H9 (cell line): Measurements from ENCODE around the gene NUDCD2. TPM values are rescaled to one million over a fixed set of nuclear protein-coding genes. Genes with fewer than 3 reads are reported as not detected.

Source experiments
- DNase-seq: peaks from one replicate; pipeline ENCODE4 v3.0.0-alpha.2; 2017
- H2AFZ ChIP-seq: one replicate; pipeline ENCODE4 v1.6.1; 2013; ENCODE audit warnings: mild to moderate bottlenecking, low read length, control low read depth, moderate library complexity
- H2AK5ac ChIP-seq: 2 replicates; pipeline ENCODE4 v1.6.1; 2013; ENCODE audit warnings: low read length, control low read depth, mixed read lengths; ENCODE audit not compliant: insufficient read length
- H2BK120ac ChIP-seq: one replicate; pipeline ENCODE4 v1.6.1; 2013; ENCODE audit warnings: low read depth, mild to moderate bottlenecking, low read length, control low read depth, inconsistent platforms; ENCODE audit not compliant: poor library complexity, severe bottlenecking
- H2BK12ac ChIP-seq: 2 replicates; pipeline ENCODE4 v1.6.1; 2013; ENCODE audit warnings: low read length, control low read depth, mixed read lengths, low read depth; ENCODE audit not compliant: insufficient read length
- H2BK15ac ChIP-seq: 2 replicates; pipeline ENCODE4 v1.6.1; 2013; ENCODE audit warnings: low read depth, low read length, control low read depth
- H2BK20ac ChIP-seq: one replicate; pipeline ENCODE4 v1.6.1; 2013; ENCODE audit warnings: low read depth, mild to moderate bottlenecking, low read length, control low read depth, inconsistent platforms; ENCODE audit not compliant: poor library complexity, severe bottlenecking
- H2BK5ac ChIP-seq: 2 replicates; pipeline ENCODE4 v1.6.1; 2013; ENCODE audit warnings: low read length, control low read depth, mixed read lengths; ENCODE audit not compliant: insufficient read length
- H3K14ac ChIP-seq: 2 replicates; pipeline ENCODE4 v1.6.1; 2013; ENCODE audit warnings: low read length, control low read depth; ENCODE audit not compliant: insufficient read depth
- H3K18ac ChIP-seq: 2 replicates; pipeline ENCODE4 v1.6.1; 2013; ENCODE audit warnings: low read depth, mild to moderate bottlenecking, mixed read lengths, low read length, control low read depth; ENCODE audit not compliant: insufficient read length
- H3K23ac ChIP-seq: 2 replicates; pipeline ENCODE4 v1.6.1; 2013; ENCODE audit warnings: low read length, control low read depth, mixed read lengths, low read depth; ENCODE audit not compliant: insufficient read length
- H3K23me2 ChIP-seq: 2 replicates; pipeline ENCODE4 v1.6.1; 2013; ENCODE audit warnings: low read depth, mild to moderate bottlenecking, mixed read lengths, low read length, control low read depth; ENCODE audit not compliant: insufficient read length, poor library complexity, severe bottlenecking
- H3K27ac ChIP-seq: 2 replicates; pipeline ENCODE4 v1.5.1; 2013; ENCODE audit warnings: low read length, control low read depth, mixed read lengths, low read depth; ENCODE audit not compliant: insufficient read length
- H3K27me3 ChIP-seq: 2 replicates; pipeline ENCODE4 v1.6.1; 2013; ENCODE audit warnings: low read length, control low read depth, inconsistent platforms; ENCODE audit not compliant: insufficient read depth
- H3K4ac ChIP-seq: 2 replicates; pipeline ENCODE4 v1.6.1; 2013; ENCODE audit warnings: low read depth, mild to moderate bottlenecking, control low read depth, inconsistent platforms, low read length, moderate library complexity
- H3K4me1 ChIP-seq: 2 replicates; pipeline ENCODE4 v1.6.1; 2013; ENCODE audit warnings: low read length, control low read depth, inconsistent platforms; ENCODE audit not compliant: insufficient read depth
- H3K4me2 ChIP-seq: 2 replicates; pipeline ENCODE4 v1.6.1; 2013; ENCODE audit warnings: low read length, control low read depth, mixed read lengths; ENCODE audit not compliant: insufficient read length, insufficient read depth
- H3K56ac ChIP-seq: 2 replicates; pipeline ENCODE4 v1.6.1; 2013; ENCODE audit warnings: low read depth, mild to moderate bottlenecking, mixed read lengths, low read length, control low read depth; ENCODE audit not compliant: insufficient read length
- H3K79me1 ChIP-seq: 2 replicates; pipeline ENCODE4 v1.6.1; 2013; ENCODE audit warnings: low read depth, mild to moderate bottlenecking, moderate library complexity, low read length, control low read depth, inconsistent platforms; ENCODE audit not compliant: insufficient read depth, poor library complexity, severe bottlenecking
- H3K79me2 ChIP-seq: 2 replicates; pipeline ENCODE4 v1.6.1; 2013; ENCODE audit warnings: low read length, control low read depth, inconsistent platforms; ENCODE audit not compliant: insufficient read depth
- H3K9ac ChIP-seq: 2 replicates; pipeline ENCODE4 v1.6.1; 2013; ENCODE audit warnings: low read length, control low read depth, mixed read lengths; ENCODE audit not compliant: insufficient read length; ENCODE audit errors: extremely low read depth
- H3K9me3 ChIP-seq: one replicate; pipeline ENCODE4 v1.6.1; 2013; ENCODE audit warnings: low read depth, low read length, inconsistent platforms; ENCODE audit not compliant: control insufficient read depth
- H3T11ph ChIP-seq: one replicate; pipeline ENCODE4 v1.6.1; 2013; ENCODE audit warnings: mild to moderate bottlenecking, low read length, control low read depth, inconsistent platforms
- H4K20me1 ChIP-seq: one replicate; pipeline ENCODE4 v1.6.1; 2013; ENCODE audit not compliant: control insufficient read depth, insufficient read length, insufficient read depth
- H4K5ac ChIP-seq: 2 replicates; pipeline ENCODE4 v1.6.1; 2013; ENCODE audit warnings: low read depth, mild to moderate bottlenecking, mixed read lengths, low read length, control low read depth; ENCODE audit not compliant: insufficient read length
- H4K8ac ChIP-seq: replicated peaks from 2 replicates; pipeline ENCODE4 v1.6.1; 2013; ENCODE audit warnings: low read length, control low read depth, mixed read lengths, low read depth; ENCODE audit not compliant: insufficient read length
- H4K91ac ChIP-seq: 2 replicates; pipeline ENCODE4 v1.6.1; 2013; ENCODE audit warnings: low read depth, mild to moderate bottlenecking, moderate library complexity, mixed read lengths, low read length, control low read depth; ENCODE audit not compliant: insufficient read length
- H3K27ac Mint-ChIP-seq, 3 experiments: 2 replicates in 2 of 3; 3 replicates in 1 of 3; pipeline ENCODE4 v1.8.0; 2020 to 2021; ENCODE audit warnings: mixed read lengths in 3 of 3, mild to moderate bottlenecking in 1 of 3, moderate library complexity in 1 of 3
- H3K27me3 Mint-ChIP-seq: 2 replicates; pipeline ENCODE4 v1.8.0; 2021; ENCODE audit warnings: low read depth, mild to moderate bottlenecking, moderate library complexity, mixed read lengths
- H3K36me3 Mint-ChIP-seq, 3 experiments: 2 replicates in 2 of 3; 3 replicates in 1 of 3; pipeline ENCODE4 v1.8.0; 2020 to 2021; ENCODE audit warnings: low read depth in 3 of 3, mixed read lengths in 3 of 3; ENCODE audit not compliant: insufficient read depth in 1 of 3
- H3K4me1 Mint-ChIP-seq, 2 experiments: 2 replicates each; pipeline ENCODE4 v1.8.0; 2020; ENCODE audit warnings: mixed read lengths in 2 of 2
- H3K4me3 Mint-ChIP-seq, 2 experiments: 2 replicates in 1 of 2; 3 replicates in 1 of 2; pipeline ENCODE4 v1.8.0; 2020 to 2021; ENCODE audit warnings: mild to moderate bottlenecking in 2 of 2, mixed read lengths in 2 of 2, moderate library complexity in 1 of 2
- H3K9me3 Mint-ChIP-seq, 2 experiments: 2 replicates in 1 of 2; 3 replicates in 1 of 2; pipeline ENCODE4 v1.8.0; 2020; ENCODE audit warnings: mild to moderate bottlenecking in 2 of 2, mixed read lengths in 2 of 2, moderate library complexity in 1 of 2
- WGBS: extraction: QIAGEN DNeasy Blood & Tissue Kit; methylation state at CpG from one replicate; pipeline ENCODE4 v1.1.7; 2013; ENCODE audit warnings: missing lambda C conversion rate, low lambda C conversion rate, mixed read lengths; ENCODE audit not compliant: insufficient read length; ENCODE audit errors: extremely low coverage; 5-methylcytosine and 5-hydroxymethylcytosine counted together
- total RNA-seq: library from RNA; stranded (reverse); gene quantifications from 2 replicates; pipeline ENCODE4 v1.2.1, GENCODE V29; 2021
- TF ChIP-seq, protein P1 (sequence below): fragments of 200-600 bp; sonication (generic); conservative IDR thresholded peaks from 3 replicates; pipeline ENCODE4 v1.8.0; 2021; ENCODE audit warnings: antibody characterized with exemption, mild to moderate bottlenecking

Gene NUDCD2
- total RNA-seq, 1 experiment from 2014 or later, result 42.2 TPM

DNA sequence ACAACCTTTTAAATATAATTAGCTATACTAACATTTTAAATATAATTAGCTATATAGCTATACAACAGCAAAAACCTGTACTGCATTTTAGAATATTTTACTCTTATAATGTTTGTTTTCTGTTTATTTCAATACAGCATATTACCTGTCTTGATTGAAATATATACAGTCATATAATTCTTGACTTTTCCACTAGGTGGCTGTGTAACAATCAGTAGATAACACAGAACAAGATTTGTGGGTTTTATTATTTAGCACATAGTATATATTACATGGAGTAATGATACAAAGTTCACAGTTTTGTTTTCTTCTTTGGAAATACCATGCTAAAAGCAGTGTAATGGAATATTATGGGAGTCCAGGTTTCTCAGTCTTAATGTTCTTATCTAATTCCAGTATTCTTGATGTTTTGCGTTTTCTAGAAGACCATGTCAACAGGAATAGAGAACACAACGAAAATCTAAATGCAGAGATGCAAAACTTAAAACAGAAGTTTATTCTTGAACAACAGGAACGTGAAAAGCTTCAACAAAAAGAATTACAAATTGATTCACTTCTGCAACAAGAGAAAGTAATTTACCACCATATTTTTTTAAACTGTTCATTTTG is 13.8 kb upstream of the NUDCD2 start:
- no peak for DNase-seq
- no peaks in the 10 kb centered on the region for H3K23me2 ChIP-seq
- H2AK5ac ChIP-seq, result no peak overlapping the region
- H2BK120ac ChIP-seq, result no peak overlapping the region
- H2BK15ac ChIP-seq, result no peak overlapping the region
- H3K4me2 ChIP-seq, result no peak overlapping the region
- Mint-ChIP-seq H3K9me3 (no peaks in the 10 kb centered on the region), H3K4me1 (no peaks in the 10 kb centered on the region), H3K27me3 (no peaks in the 10 kb centered on the region), H3K27ac (no peak overlapping the region), H3K36me3 (peaks cover 47 to 92% (median 85%) of the 10 kb centered on the region in 3 experiments; a peak in 6 of 7 replicates), H3K4me3 (no peak overlapping the region)
- no peak overlapping the region for H4K8ac ChIP-seq
- no peak overlapping the region for H3K27ac ChIP-seq
- H3K9ac ChIP-seq, result no peak overlapping the region
- H3K23ac ChIP-seq, result no peak overlapping the region
- TF ChIP-seq, protein P1, sequence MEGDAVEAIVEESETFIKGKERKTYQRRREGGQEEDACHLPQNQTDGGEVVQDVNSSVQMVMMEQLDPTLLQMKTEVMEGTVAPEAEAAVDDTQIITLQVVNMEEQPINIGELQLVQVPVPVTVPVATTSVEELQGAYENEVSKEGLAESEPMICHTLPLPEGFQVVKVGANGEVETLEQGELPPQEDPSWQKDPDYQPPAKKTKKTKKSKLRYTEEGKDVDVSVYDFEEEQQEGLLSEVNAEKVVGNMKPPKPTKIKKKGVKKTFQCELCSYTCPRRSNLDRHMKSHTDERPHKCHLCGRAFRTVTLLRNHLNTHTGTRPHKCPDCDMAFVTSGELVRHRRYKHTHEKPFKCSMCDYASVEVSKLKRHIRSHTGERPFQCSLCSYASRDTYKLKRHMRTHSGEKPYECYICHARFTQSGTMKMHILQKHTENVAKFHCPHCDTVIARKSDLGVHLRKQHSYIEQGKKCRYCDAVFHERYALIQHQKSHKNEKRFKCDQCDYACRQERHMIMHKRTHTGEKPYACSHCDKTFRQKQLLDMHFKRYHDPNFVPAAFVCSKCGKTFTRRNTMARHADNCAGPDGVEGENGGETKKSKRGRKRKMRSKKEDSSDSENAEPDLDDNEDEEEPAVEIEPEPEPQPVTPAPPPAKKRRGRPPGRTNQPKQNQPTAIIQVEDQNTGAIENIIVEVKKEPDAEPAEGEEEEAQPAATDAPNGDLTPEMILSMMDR, result peak; percentile 51; the same call in 2 of the 3 replicates
- H3K79me2 ChIP-seq, result no peaks in the 10 kb centered on the region
- no peak overlapping the region for H3K4ac ChIP-seq
- H4K20me1 ChIP-seq, result no peaks in the 10 kb centered on the region
- H2AFZ ChIP-seq, result no peak overlapping the region
- H2BK12ac ChIP-seq, result no peak overlapping the region
- no peak overlapping the region for H3K18ac ChIP-seq
- no peaks in the 10 kb centered on the region for H3K4me1 ChIP-seq
- no peak overlapping the region for H4K5ac ChIP-seq
- H3K56ac ChIP-seq, result no peak overlapping the region
- no peak overlapping the region for H2BK20ac ChIP-seq
- no peaks in the 10 kb centered on the region for H3K27me3 ChIP-seq
- no peak overlapping the region for H3T11ph ChIP-seq
- WGBS, result no CpG with 5 or more reads among the region's 3 CpGs
- no peak overlapping the region for H4K91ac ChIP-seq
- no peak overlapping the region for H2BK5ac ChIP-seq
- H3K79me1 ChIP-seq, result no peaks in the 10 kb centered on the region
- H3K14ac ChIP-seq, result no peak overlapping the region
- no peaks in the 10 kb centered on the region for H3K9me3 ChIP-seq
